OCI-LY7 (cell line): Measurements from ENCODE around the gene ITGB7. TPM values are rescaled to one million over a fixed set of nuclear protein-coding genes. Genes with fewer than 3 reads are reported as not detected.

ENCODE experiments used
- BruUV-seq: library from RNA; stranded (reverse); fragments of 400-500 nt; replicated peaks from 2 replicates; lab custom pipeline; 2021; lab: Mats Ljungman, UMichigan
- CTCF ChIA-PET: fragments of 300-600 bp; sonication (Branson Sonifier 250); formaldehyde crosslinking; loops from one replicate; lab custom pipeline; 2022; ENCODE audit warnings: antibody characterized with exemption; ENCODE audit not compliant: unreplicated experiment; lab: Charles Lee
- POLR2A ChIA-PET: fragments of 300-600 bp; sonication (Branson Sonifier 250); formaldehyde crosslinking; loops from one replicate; lab custom pipeline; 2022; ENCODE audit warnings: antibody characterized with exemption; lab: Charles Lee
- DNase-seq: peaks from one replicate; pipeline ENCODE4 v3.0.0-alpha.2; 2015; ENCODE audit warnings: low spot score
- H2AFZ ChIP-seq: fragments of 200-600 bp; sonication (generic), shearing (Covaris generic); 2 replicates; pipeline ENCODE4 v1.6.1; 2014; ENCODE audit warnings: mild to moderate bottlenecking, antibody characterized with exemption, low read length, moderate library complexity
- H3K27ac ChIP-seq: fragments of 200-600 bp; sonication (generic); 2 replicates; pipeline ENCODE4 v1.5.1; 2014; ENCODE audit warnings: mixed run types, low read depth, mild to moderate bottlenecking, moderate library complexity, low read length, inconsistent platforms; ENCODE audit not compliant: poor library complexity, severe bottlenecking
- H3K36me3 ChIP-seq: fragments of 200-600 bp; sonication (generic); 2 replicates; pipeline ENCODE4 v1.6.1; 2014; ENCODE audit warnings: mild to moderate bottlenecking, antibody characterized with exemption, low read length, moderate library complexity, mixed read lengths; ENCODE audit not compliant: insufficient read depth
- H3K4me1 ChIP-seq: fragments of 200-600 bp; sonication (generic); 2 replicates; pipeline ENCODE4 v1.5.1; 2014; ENCODE audit warnings: mild to moderate bottlenecking, low read length; ENCODE audit not compliant: insufficient read depth, poor library complexity, severe bottlenecking
- H3K4me2 ChIP-seq: fragments of 200-600 bp; sonication (generic); 2 replicates; pipeline ENCODE4 v1.6.1; 2014; ENCODE audit warnings: mild to moderate bottlenecking, low read length
- H3K4me3 ChIP-seq: fragments of 200-600 bp; sonication (generic); 2 replicates; pipeline ENCODE4 v1.5.1; 2014; ENCODE audit warnings: mild to moderate bottlenecking, low read depth, low read length; ENCODE audit not compliant: poor library complexity, severe bottlenecking
- H3K79me2 ChIP-seq: fragments of 200-600 bp; sonication (generic); 2 replicates; pipeline ENCODE4 v1.6.1; 2016; ENCODE audit warnings: low read depth, mild to moderate bottlenecking, low read length, moderate library complexity, mixed read lengths; ENCODE audit not compliant: insufficient read depth
- H3K9me2 ChIP-seq: fragments of 200-600 bp; sonication (generic); 2 replicates; pipeline ENCODE4 v1.6.1; 2016; ENCODE audit warnings: mild to moderate bottlenecking, low read length, mixed read lengths; ENCODE audit not compliant: insufficient read depth
- H3K9me3 ChIP-seq: fragments of 200-600 bp; sonication (generic); 2 replicates; pipeline ENCODE4 v1.6.1; 2014; ENCODE audit warnings: mild to moderate bottlenecking, mixed run types, low read length, mixed read lengths
- H4K20me1 ChIP-seq: fragments of 200-600 bp; sonication (generic); 2 replicates; pipeline ENCODE4 v1.6.1; 2014; ENCODE audit warnings: mild to moderate bottlenecking, antibody characterized with exemption, low read length, moderate library complexity, mixed read lengths; ENCODE audit not compliant: insufficient read depth
- CTCF ChIP-seq: fragments of 200-600 bp; sonication (generic); conservative IDR thresholded peaks from 2 replicates; pipeline ENCODE4 v1.5.1; 2014; ENCODE audit warnings: mild to moderate bottlenecking, antibody characterized with exemption, low read length, moderate library complexity, mixed read lengths
- EZH2phosphoT487 ChIP-seq: fragments of 200-600 bp; sonication (generic); IDR thresholded peaks from 2 replicates; pipeline ENCODE4 v1.6.1; 2018; ENCODE audit warnings: low read depth, borderline replicate concordance, mild to moderate bottlenecking, mixed run types, antibody characterized with exemption, low read length, moderate library complexity, mixed read lengths
- intact Hi-C: fragments of 100-400 bp; cut with micrococcal nuclease; formaldehyde crosslinking; loops from one replicate; pipeline ENCODE4 v1.10.0; 2022; ENCODE audit not compliant: unreplicated experiment
- total RNA-seq, 2 experiments: library from RNA; depleted of rRNA in 1 of 2; stranded (reverse); fragments of >200 nt in 1 of 2; shearing (Covaris generic) in 1 of 2; gene quantifications; 2 replicates each; pipeline ENCODE4 v1.2.3, GENCODE V29; 2014 to 2022

Gene ITGB7
- total RNA-seq, 2 experiments from 2014 or later: 51.7 to 207 TPM

GRCh38 chr12:53218551-53219291 lies 11.7 kb upstream of the ITGB7 start:
- H4K20me1 ChIP-seq: no peaks in the 10 kb centered on the region
- no peaks in the 10 kb centered on the region for H3K9me2 ChIP-seq
- intact Hi-C loops: no loop called here
- POLR2A ChIA-PET: interaction anchor here (0.6 to 3.4 kb wide), 5 partner anchors 10 to 452 kb away, joined by 3 to 21 read pairs (median 6); partner anchors contain the start of genes ESPL1 and ITGB7
- no peak for TF ChIP-seq EZH2phosphoT487
- no peak for TF ChIP-seq CTCF
- peak overlapping the region; percentile 82; the same call in 1 of the 2 replicates for H2AFZ ChIP-seq
- H3K79me2 ChIP-seq: no peaks in the 10 kb centered on the region
- H3K36me3 ChIP-seq: no peaks in the 10 kb centered on the region
- no TSS peak for BruUV-seq
- H3K27ac ChIP-seq: no peak overlapping the region
- no peaks in the 10 kb centered on the region for H3K9me3 ChIP-seq
- H3K4me2 ChIP-seq: peak overlapping the region; percentile 96
- DNase-seq: no peak
- peak overlapping the region; percentile 74 for H3K4me3 ChIP-seq
- CTCF ChIA-PET: interaction anchor here (0.6 to 1.5 kb wide), 3 partner anchors 49 to 105 kb away, joined by 4 to 13 read pairs (median 7); partner anchors contain the start of gene ESPL1
- H3K4me1 ChIP-seq: peaks cover 85% of the 10 kb centered on the region

- Histone ChIP-seq H3K4me2 (peak overlapping the region; percentile 96), H4K20me1 (no peaks in the 10 kb centered on the region), H2AFZ (no peak overlapping the region), H3K9me2 (no peaks in the 10 kb centered on the region), H3K27ac (no peak overlapping the region), H3K4me3 (no peak overlapping the region), H3K9me3 (no peaks in the 10 kb centered on the region), H3K4me1 (peaks cover 85% of the 10 kb centered on the region), H3K36me3 (peaks cover 1% of the 10 kb centered on the region; the same call in 1 of the 2 replicates), H3K79me2 (no peaks in the 10 kb centered on the region)
- CTCF ChIA-PET: interaction anchor here (1.5 kb wide), 1 partner anchor 50 kb away, joined by 4 read pairs; the partner anchor contains the start of gene ESPL1
- intact Hi-C loops: no loop called here
- TF ChIP-seq CTCF (no peak), EZH2phosphoT487 (no peak)
- no peak for DNase-seq
- no TSS peak for BruUV-seq
- POLR2A ChIA-PET: interaction anchor here (0.6 to 1.5 kb wide), 3 partner anchors 11 to 453 kb away, joined by 3 to 6 read pairs (median 3); partner anchors contain the start of gene ITGB7
These were observed 10.9 kb upstream of the ITGB7 start for GRCh38 chr12:53217931-53218307.
